GM21576 (cell line): ENCODE measurements around the gene OGFR.

Experiments used
- ATAC-seq: cut with Tn5 transposase; IDR thresholded peaks from one replicate; pipeline ENCODE4 v1.9.1; 2021; ENCODE audit warnings: mild to moderate bottlenecking, moderate library complexity; ENCODE audit not compliant: unreplicated experiment

The OGFR gene

DNA sequence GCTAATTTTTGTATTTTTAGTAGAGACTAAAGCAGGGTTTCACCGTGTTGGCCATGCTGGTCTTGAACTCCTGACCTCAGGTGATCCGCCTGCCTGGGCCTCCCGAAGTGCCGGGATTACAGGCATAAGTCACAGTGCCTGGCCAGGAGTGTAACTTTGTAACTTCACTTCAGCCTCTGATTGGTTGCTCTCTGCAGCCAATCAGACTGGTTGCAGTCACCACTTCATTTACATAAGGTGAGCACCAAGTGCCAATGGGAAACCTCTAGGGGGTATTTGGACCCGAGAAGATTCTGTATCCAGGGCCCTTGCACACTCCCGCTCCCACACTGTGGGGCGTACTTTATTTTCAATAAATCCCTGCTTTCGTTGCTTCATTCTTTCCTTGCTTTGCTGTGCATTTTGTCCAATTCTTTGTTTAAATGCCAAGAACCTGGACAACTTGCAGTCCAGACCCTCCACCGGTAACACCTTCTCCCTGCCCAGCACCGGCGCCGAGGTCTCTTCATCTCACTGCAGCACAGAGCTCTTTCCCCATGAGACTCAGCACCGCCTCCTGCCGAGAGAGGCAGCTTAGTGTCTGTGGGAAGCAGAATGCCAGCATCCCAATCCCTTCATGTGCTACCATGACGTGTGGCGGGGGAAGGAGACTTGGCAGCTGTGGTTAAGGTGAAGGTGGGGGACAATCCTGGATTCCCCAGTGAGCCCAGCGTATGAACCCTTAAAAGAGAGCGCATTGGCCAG is 22.3 kb upstream of the OGFR start:
- no peak for ATAC-seq

DNA sequence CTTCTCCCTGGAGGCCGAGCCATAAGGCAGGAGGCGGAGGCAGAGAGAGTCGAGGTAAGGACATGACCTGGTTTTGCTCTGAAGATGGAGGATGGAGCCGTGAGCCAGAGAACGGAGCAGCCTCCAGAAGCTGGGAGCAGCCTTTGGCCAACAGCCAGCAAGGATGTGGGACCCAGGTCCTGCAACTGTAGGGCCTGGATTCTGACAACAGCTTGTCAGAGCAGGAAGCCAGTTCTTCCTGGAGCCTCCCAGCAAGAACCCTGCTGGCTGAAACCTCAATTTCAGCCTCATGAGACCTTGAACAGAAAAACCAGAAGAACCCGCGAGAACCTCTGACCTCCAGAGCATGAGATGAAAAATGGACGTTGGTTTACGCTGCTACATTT is 21.7 kb upstream of the OGFR start:
- ATAC-seq, result no peak

DNA sequence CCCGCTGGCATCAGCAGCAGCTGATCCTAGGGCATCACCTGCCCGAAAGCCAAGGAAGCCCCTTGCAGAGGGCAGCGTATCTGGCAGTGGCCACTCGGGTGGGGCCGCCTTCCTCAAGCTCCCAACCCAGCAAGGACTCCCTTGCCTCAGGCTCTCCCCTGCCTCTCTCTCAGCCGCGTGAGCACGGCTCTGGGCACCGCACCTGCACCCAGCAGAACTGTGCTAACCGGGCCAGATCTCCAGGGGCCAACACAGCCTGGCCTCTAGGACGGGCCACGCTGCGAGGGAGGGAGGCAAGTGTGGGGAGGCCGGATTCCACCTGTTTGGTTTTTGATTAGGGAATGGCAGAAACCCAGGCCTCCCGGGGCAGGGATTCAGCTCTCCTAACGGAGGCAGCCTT is 20.1 kb upstream of the OGFR start:
- ATAC-seq, result no peak

DNA sequence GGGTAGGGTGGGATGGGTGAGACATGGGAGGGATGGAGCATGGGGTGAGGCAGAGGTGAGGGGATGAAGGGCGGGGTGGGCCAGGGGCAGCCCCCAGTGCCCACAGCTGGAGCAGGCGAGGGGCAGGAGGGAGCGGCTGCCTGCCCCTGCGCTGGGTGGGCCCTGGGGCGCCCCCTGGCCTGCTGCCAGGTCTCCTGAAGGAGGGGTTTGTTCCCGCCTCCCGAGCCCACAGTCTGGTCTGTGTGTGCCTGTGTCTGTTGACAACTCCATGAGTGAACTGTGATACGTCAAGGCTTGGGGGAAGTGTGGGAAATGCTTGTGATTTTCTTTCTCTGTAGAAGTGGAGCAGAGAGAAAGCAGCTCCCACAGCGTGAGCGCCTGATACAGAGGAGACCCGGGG is 19.2 kb upstream of the OGFR start:
- ATAC-seq, result no peak

- ATAC-seq, result no peak
These were observed 18.5 kb upstream of the OGFR start for GRCh38 chr20:62786157-62786556.

- ATAC-seq, result no peak
These were observed 17.3 kb upstream of the OGFR start for GRCh38 chr20:62787321-62787720.

DNA sequence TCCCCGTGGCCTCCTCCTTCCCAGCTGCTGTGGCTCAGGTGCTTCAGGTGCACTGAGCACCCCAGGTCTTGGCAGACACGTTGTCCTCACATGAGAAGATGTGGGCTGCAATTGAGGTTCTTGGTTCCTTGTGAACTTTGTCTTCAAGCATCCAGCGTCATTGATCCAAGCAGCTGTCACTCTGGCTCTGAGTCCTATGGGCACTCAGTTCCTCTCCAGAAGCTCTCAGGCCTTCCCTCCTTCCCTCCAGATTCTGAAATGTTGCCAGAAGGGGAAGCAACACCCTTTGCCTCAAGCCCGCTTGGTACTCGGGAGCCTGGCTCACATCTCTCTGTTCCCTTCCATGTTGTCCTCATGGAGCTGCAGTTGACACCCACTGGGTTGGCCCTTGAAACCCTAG is 16.8 kb upstream of the OGFR start:
- ATAC-seq, result no peak

GRCh38 chr20:62788607-62789006 is 16.0 kb upstream of the OGFR start:
- no peak for ATAC-seq

DNA sequence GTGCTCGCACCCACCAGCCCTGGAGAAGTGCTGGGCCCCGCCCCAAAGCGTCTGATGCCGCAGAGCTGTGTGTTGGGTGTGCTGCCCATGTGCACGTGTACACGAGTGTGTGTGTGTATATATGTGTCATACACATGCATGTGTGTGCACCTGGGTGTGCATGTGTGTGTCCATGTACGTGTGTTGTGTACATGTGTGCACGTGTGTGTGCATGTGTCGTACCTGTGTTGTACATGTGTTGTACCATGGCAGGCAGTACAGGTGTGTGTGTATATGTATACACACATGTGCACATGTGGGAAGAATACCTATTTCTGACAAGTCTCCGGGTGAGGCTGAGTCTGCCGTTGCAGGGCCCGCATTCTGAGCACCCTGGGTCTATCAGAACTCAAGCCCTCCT is 14.6 kb upstream of the OGFR start:
- ATAC-seq, result no peak

GRCh38 chr20:62791301-62792181 is 13.1 kb upstream of the OGFR start:
- no peak for ATAC-seq

- ATAC-seq, result no peak
These were observed 12.3 kb upstream of the OGFR start for GRCh38 chr20:62792182-62792939.

DNA sequence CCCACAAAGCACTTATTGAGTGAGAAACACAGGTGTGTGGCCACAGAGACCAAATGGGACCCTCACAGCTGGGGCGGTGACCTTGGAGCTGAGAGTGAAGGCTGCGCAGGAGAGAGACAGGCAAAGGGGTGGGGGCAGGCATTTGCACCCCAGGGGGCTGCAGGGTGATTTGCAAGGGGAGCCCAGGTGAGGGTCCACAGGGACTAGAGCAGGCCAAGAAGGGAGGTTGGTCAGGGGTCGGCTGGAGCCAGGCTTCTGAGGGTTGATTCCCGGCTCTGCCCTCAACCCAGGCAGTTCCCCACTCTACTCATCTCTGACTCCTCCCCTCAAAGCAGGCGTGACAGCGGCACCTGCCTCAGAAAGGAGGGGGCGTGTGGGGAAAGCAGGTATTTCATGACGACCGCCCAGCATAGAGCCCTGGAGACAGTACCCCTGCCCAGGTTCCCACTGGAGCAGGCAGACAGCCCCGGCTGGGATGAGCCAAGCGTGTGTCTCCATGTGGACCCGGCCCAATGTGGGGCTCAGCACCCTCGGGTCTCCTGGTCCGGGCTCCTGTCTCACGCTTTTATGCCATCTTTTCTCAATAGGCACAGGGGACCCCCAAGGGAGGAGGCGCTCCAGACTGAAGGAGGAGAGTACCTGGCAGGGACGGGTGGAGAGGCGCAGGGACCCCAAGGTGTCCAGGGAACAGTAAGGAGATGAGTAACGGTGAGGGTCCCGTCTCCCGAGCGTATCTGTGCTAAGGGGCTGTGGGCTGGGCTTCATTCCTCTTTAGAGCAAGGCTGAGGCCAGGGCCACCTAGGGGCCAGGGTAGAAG is 11.5 kb upstream of the OGFR start:
- ATAC-seq, result no peak

DNA sequence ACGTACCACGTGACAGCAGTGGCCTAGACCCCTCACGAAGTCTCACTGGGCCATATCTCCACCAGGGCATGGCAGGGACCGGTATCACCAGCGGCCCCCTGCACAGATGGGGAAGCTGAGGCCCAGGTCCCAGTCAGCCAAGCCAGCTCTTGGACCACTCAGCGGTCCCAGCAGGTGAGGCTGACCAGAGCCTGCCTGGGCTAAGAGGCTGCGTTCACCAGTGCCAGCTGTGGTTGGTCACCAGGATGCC is 11.0 kb upstream of the OGFR start:
- no peak for ATAC-seq

DNA sequence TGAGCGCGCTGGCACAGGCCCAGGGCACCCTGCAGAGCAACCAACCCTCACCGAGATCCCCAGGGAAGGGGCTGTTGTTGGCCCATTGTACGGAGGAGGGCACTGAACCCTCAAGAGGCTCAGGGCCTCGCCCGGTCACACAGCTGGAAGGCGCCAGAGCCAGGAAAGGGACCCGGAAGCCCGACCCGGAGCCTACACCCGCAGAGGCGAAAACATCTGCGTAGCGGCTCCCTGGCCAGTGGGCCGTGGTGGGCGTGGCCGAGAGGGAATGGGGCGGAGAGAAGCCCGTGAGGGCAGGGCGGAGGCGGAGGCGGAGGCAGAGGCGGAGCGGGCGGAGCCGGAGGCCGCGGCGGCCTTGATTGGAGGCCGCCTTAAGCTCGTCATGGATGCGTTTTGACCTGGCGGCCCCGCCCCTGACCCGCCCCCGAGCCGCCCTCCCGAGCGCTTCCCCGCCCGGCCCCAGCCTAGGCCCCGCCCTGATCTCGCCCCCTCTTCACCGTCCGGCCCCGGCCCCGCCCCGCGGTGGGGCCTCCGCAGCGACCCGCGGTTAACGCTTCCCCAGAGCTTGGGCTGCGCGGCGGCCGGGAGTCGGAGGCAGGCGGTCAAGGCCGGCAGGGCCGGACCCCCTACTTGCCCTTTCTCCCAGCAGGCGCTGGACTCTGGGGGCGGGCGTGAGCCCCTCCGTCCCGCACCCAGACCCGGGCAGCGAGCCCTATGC is 10.5 kb upstream of the OGFR start:
- peak; percentile 54 for ATAC-seq

GRCh38 chr20:62795023-62795761 is 9.4 kb upstream of the OGFR start:
- no peak for ATAC-seq

- no peak for ATAC-seq
These were observed 7.7 kb upstream of the OGFR start for GRCh38 chr20:62796699-62797491.

- ATAC-seq, result no peak
These were observed 6.7 kb upstream of the OGFR start for GRCh38 chr20:62797671-62798532.

GRCh38 chr20:62799036-62799435 is 5.6 kb upstream of the OGFR start:
- ATAC-seq, result no peak
